Panc1 (cell line): ENCODE measurements around the gene YTHDF1. TPM values are rescaled to one million over a fixed set of nuclear protein-coding genes. Genes with fewer than 3 reads are reported as not detected.

Experiments
- ATAC-seq: fragments of 200-7000 bp; cut with Tn5 transposase; 2 replicates; pipeline ENCODE4 v1.9.1; 2020; ENCODE audit warnings: mild to moderate bottlenecking, moderate library complexity
- BruUV-seq: library from RNA; stranded (reverse); fragments of 400-500 nt; replicated peaks from 2 replicates; lab custom pipeline; 2021; lab: Mats Ljungman, UMichigan
- CTCF ChIA-PET: fragments of 300-600 bp; sonication (Branson Sonifier 250); formaldehyde crosslinking; loops from one replicate; lab custom pipeline; 2022; ENCODE audit warnings: antibody characterized with exemption; lab: Charles Lee
- POLR2A ChIA-PET: fragments of 300-600 bp; sonication (Branson Sonifier 250); formaldehyde crosslinking; loops from one replicate; lab custom pipeline; 2022; ENCODE audit warnings: antibody characterized with exemption; lab: Charles Lee
- DNase-seq: peaks from one replicate; pipeline ENCODE4 v3.0.0-alpha.2; 2010; ENCODE audit warnings: low read depth, low spot score
- H3K27ac ChIP-seq: 2 replicates; pipeline ENCODE4 v1.5.1; 2011; ENCODE audit warnings: mild to moderate bottlenecking, low read length, inconsistent platforms
- H3K27me3 ChIP-seq: fragments of 200-500 bp; sonication (Bioruptor generic); 2 replicates; pipeline ENCODE4 v1.6.0; 2014; ENCODE audit warnings: low read length, inconsistent platforms; ENCODE audit not compliant: control insufficient read depth, insufficient read depth
- H3K36me3 ChIP-seq: fragments of 200-500 bp; sonication (Bioruptor generic); 2 replicates; pipeline ENCODE4 v1.5.1; 2014; ENCODE audit warnings: inconsistent platforms, mild to moderate bottlenecking, low read length, moderate library complexity; ENCODE audit not compliant: control insufficient read depth, insufficient read depth
- H3K4me1 ChIP-seq: 2 replicates; pipeline ENCODE4 v1.5.1; 2011; ENCODE audit warnings: inconsistent platforms, mild to moderate bottlenecking, low read length, moderate library complexity; ENCODE audit not compliant: control insufficient read depth, insufficient read depth
- H3K4me3 ChIP-seq, 2 experiments: 2 replicates each; pipeline ENCODE4 v1.5.1; 2011 to 2012; ENCODE audit warnings: low read depth in 2 of 2, low read length in 2 of 2, mild to moderate bottlenecking in 2 of 2, inconsistent platforms in 1 of 2, moderate library complexity in 1 of 2
- H3K9me3 ChIP-seq: fragments of 200-500 bp; sonication (Bioruptor generic); 2 replicates; pipeline ENCODE4 v1.5.1; 2014; ENCODE audit warnings: low read depth, mild to moderate bottlenecking, inconsistent platforms, low read length, moderate library complexity; ENCODE audit not compliant: control insufficient read depth, insufficient read depth
- POLR2AphosphoS5 ChIP-seq: IDR thresholded peaks from 2 replicates; pipeline ENCODE4 v1.6.1; 2012; ENCODE audit warnings: mild to moderate bottlenecking, low read depth, low read length, moderate library complexity
- SIN3A ChIP-seq: IDR thresholded peaks from 2 replicates; pipeline ENCODE4 v1.6.1; 2012; ENCODE audit warnings: low read depth, mild to moderate bottlenecking, low read length, moderate library complexity, borderline replicate concordance; ENCODE audit not compliant: insufficient read depth
- TCF7L2 ChIP-seq: IDR thresholded peaks from 2 replicates; pipeline ENCODE4 v1.6.1; 2011; ENCODE audit warnings: mild to moderate bottlenecking, low read depth, low read length, inconsistent platforms
- in situ Hi-C: cut with HindIII; loops from 2 replicates; pipeline ENCODE4 v1.10.0; 2016; ENCODE audit warnings: low sequenced_read_pairs, low pct_unique_long_range_greater_than_20kb
- intact Hi-C: fragments of 100-400 bp; cut with micrococcal nuclease; formaldehyde crosslinking; loops from one replicate; pipeline ENCODE4 v1.10.0; 2022; ENCODE audit not compliant: unreplicated experiment
- total RNA-seq: library from RNA; stranded (reverse); gene quantifications from one replicate; pipeline ENCODE4 v1.2.1, GENCODE V29; 2021; ENCODE audit not compliant: unreplicated experiment
- TF ChIP-seq, protein P1 (sequence below), 2 experiments: IDR thresholded peaks; 2 replicates each; pipeline ENCODE4 v1.6.1; 2011 to 2012; ENCODE audit warnings: low read depth in 2 of 2, control low read depth in 1 of 2, low read length in 1 of 2, mild to moderate bottlenecking in 1 of 2, moderate library complexity in 1 of 2; ENCODE audit not compliant: insufficient read depth in 1 of 2
- TF ChIP-seq, protein P2 (sequence below): fragments of 450-650 bp; IDR thresholded peaks from 2 replicates; pipeline ENCODE4 v1.5.1; 2017; ENCODE audit warnings: mild to moderate bottlenecking

The YTHDF1 gene
- total RNA-seq, 1 experiment from 2014 or later: 43.0 TPM

DNA sequence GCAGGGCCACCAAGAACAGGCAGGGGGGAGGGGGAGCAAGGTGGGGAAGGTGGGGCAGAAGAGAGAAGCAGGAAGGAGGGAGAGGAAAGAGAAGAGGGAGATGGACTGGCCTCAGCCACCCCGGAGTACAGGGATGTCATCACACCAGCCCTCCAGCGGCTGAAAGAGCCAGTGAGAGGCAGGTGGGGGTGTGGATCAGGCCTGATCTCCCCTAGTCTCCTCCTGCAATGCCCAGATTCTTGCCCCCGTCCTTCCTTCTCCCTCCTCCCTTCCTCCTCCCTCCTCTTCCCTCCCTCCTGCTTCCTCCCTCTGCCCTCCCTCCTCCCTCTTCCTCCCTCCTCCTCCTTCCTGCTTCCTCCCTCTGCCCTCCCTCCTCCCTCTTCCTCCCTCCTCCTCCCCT is 61.5 kb downstream of the YTHDF1 start:
- in situ Hi-C loops (no loop called here), intact Hi-C loops (no loop called here)
- ATAC-seq (peak; percentile 54), DNase-seq (no peak)
- H3K4me1 ChIP-seq: no peaks in the 10 kb centered on the region
- TF ChIP-seq, protein P1, sequence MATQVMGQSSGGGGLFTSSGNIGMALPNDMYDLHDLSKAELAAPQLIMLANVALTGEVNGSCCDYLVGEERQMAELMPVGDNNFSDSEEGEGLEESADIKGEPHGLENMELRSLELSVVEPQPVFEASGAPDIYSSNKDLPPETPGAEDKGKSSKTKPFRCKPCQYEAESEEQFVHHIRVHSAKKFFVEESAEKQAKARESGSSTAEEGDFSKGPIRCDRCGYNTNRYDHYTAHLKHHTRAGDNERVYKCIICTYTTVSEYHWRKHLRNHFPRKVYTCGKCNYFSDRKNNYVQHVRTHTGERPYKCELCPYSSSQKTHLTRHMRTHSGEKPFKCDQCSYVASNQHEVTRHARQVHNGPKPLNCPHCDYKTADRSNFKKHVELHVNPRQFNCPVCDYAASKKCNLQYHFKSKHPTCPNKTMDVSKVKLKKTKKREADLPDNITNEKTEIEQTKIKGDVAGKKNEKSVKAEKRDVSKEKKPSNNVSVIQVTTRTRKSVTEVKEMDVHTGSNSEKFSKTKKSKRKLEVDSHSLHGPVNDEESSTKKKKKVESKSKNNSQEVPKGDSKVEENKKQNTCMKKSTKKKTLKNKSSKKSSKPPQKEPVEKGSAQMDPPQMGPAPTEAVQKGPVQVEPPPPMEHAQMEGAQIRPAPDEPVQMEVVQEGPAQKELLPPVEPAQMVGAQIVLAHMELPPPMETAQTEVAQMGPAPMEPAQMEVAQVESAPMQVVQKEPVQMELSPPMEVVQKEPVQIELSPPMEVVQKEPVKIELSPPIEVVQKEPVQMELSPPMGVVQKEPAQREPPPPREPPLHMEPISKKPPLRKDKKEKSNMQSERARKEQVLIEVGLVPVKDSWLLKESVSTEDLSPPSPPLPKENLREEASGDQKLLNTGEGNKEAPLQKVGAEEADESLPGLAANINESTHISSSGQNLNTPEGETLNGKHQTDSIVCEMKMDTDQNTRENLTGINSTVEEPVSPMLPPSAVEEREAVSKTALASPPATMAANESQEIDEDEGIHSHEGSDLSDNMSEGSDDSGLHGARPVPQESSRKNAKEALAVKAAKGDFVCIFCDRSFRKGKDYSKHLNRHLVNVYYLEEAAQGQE (IDR thresholded peaks at IDR 0.05; ENCODE audit: insufficient read depth in 1 of 2, low read depth in 2 of 2, low read length in 1 of 2): no peak
- TF ChIP-seq, protein P2, sequence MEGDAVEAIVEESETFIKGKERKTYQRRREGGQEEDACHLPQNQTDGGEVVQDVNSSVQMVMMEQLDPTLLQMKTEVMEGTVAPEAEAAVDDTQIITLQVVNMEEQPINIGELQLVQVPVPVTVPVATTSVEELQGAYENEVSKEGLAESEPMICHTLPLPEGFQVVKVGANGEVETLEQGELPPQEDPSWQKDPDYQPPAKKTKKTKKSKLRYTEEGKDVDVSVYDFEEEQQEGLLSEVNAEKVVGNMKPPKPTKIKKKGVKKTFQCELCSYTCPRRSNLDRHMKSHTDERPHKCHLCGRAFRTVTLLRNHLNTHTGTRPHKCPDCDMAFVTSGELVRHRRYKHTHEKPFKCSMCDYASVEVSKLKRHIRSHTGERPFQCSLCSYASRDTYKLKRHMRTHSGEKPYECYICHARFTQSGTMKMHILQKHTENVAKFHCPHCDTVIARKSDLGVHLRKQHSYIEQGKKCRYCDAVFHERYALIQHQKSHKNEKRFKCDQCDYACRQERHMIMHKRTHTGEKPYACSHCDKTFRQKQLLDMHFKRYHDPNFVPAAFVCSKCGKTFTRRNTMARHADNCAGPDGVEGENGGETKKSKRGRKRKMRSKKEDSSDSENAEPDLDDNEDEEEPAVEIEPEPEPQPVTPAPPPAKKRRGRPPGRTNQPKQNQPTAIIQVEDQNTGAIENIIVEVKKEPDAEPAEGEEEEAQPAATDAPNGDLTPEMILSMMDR: no peak
- TF ChIP-seq TCF7L2 (no peak), SIN3A (no peak), POLR2AphosphoS5 (no peak)
- H3K27ac ChIP-seq: no peak overlapping the region
- no peak overlapping the region for H3K4me3 ChIP-seq
- H3K36me3 ChIP-seq: no peaks in the 10 kb centered on the region
- ChIA-PET POLR2A (no interaction called here), CTCF (no interaction called here)
- H3K9me3 ChIP-seq: no peaks in the 10 kb centered on the region
- no peaks in the 10 kb centered on the region for H3K27me3 ChIP-seq
- BruUV-seq: no TSS peak

DNA sequence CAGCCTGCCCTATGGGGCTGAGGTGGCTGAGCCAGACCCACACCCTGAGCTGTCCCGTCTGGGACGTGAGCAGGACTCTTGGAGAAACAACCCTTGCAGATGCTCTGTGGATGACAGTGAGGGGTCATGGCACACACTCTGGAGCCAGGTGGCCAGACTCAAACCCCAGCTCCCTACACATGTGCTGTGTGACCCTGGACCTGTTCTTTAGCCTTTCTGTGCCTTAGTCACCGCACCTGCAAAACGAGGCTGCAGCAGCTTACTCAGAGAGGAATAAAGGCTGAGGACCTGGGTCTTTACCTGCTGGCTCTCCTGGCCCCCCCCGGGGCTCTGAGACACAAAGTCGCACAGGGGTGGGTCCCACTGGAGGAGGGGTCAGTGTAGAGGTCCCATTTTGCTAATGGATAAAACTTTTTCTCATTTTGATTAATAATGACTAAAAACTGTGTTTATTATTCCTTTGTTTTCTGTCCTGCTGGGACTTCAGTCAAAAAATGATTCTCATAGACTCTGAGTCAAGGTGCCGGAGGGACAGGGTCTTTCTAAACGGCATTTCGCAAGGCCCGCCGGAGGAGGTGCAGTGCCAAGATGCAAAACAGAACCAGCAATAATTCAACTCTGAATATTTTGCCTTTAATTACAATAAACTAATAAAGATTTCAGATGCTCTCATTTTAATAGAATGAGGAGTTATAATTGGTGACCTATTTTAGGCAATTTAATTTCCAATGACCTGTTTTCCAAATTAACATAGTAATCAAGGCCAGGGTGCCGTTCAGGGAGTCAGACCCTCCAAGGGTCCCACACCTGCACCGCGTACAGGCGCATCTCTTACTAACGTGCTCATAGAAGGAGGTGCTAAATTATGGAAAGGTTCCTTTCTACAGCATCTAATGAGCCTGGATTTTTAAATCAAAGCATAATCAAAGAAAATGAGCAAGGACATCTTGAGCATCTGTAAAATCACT is 62.4 kb downstream of the YTHDF1 start:
- Histone ChIP-seq H3K27me3 (no peaks in the 10 kb centered on the region), H3K36me3 (no peaks in the 10 kb centered on the region), H3K4me1 (no peaks in the 10 kb centered on the region), H3K9me3 (no peaks in the 10 kb centered on the region), H3K4me3 (no peak overlapping the region), H3K27ac (no peak overlapping the region)
- TF ChIP-seq TCF7L2 (no peak), POLR2AphosphoS5 (no peak), SIN3A (no peak)
- TF ChIP-seq, protein P1 (IDR thresholded peaks at IDR 0.05; ENCODE audit: insufficient read depth in 1 of 2, low read depth in 2 of 2, low read length in 1 of 2): no peak
- TF ChIP-seq, protein P2: no peak
- ChIA-PET CTCF (no interaction called here), POLR2A (no interaction called here)
- intact Hi-C loops (no loop called here), in situ Hi-C loops (no loop called here)
- no TSS peak for BruUV-seq
- DNase-seq: no peak
- ATAC-seq: peak; percentile 9; the same call in 1 of the 2 replicates
